KBM-7 (cell line): ENCODE measurements around the gene LRTM2.

ENCODE experiments used
- DNase-seq: peaks from one replicate; pipeline ENCODE4 v3.0.0-alpha.2; 2015
- in situ Hi-C: fragments of 300-500 bp; cut with MboI; formaldehyde crosslinking; loops from 2 replicates; pipeline ENCODE4 v1.14.3; 2020; ENCODE audit warnings: low sequenced_read_pairs, low pct_unique_long_range_greater_than_20kb, mixed read lengths

The LRTM2 gene

GRCh38 chr12:1797011-1797901 is 23.1 kb upstream of the LRTM2 start:
- in situ Hi-C loops: no loop called here
- DNase-seq: peak; percentile 68

- DNase-seq: no peak
- in situ Hi-C loops: no loop called here
Measured at GRCh38 chr12:1797991-1798640, 22.2 kb upstream of the LRTM2 start.

- in situ Hi-C loops: no loop called here
- no peak for DNase-seq
Measured at GRCh38 chr12:1798641-1799020, 21.7 kb upstream of the LRTM2 start.

- in situ Hi-C loops: no loop called here
- DNase-seq: no peak
Measured at GRCh38 chr12:1799051-1799881, 21.1 kb upstream of the LRTM2 start.

- DNase-seq: no peak
Measured at GRCh38 chr12:1799882-1800400, 20.4 kb upstream of the LRTM2 start.

GRCh38 chr12:1800401-1801302 is 19.7 kb upstream of the LRTM2 start:
- in situ Hi-C loops: loop anchor here (10.0 kb wide), 1 partner anchor 134 kb away; no protein-coding TSS in a partner anchor
- DNase-seq: peak; percentile 39

More at GRCh38 chr12:1799882-1800400, 20.4 kb upstream of the LRTM2 start:
- in situ Hi-C loops: loop anchor here (10.0 kb wide), 1 partner anchor 135 kb away; no protein-coding TSS in a partner anchor

- DNase-seq: no peak
- in situ Hi-C loops: loop anchor here (10.0 kb wide), 1 partner anchor 133 kb away; no protein-coding TSS in a partner anchor
Measured at GRCh38 chr12:1801303-1801975, 18.9 kb upstream of the LRTM2 start.

GRCh38 chr12:1803736-1804135 is 16.6 kb upstream of the LRTM2 start:
- in situ Hi-C loops: loop anchor here (10.0 kb wide), 1 partner anchor 131 kb away; no protein-coding TSS in a partner anchor
- no peak for DNase-seq

GRCh38 chr12:1804545-1805332 is 15.6 kb upstream of the LRTM2 start:
- peak; percentile 89 for DNase-seq
- in situ Hi-C loops: loop anchor here (10.0 kb wide), 1 partner anchor 130 kb away; no protein-coding TSS in a partner anchor

GRCh38 chr12:1805441-1806081 is 14.8 kb upstream of the LRTM2 start:
- in situ Hi-C loops: loop anchor here (10.0 kb wide), 1 partner anchor 129 kb away; no protein-coding TSS in a partner anchor
- DNase-seq: no peak

GRCh38 chr12:1806301-1807086 is 13.9 kb upstream of the LRTM2 start:
- peak; percentile 47 for DNase-seq

GRCh38 chr12:1807087-1807860 is 13.1 kb upstream of the LRTM2 start:
- no peak for DNase-seq
- in situ Hi-C loops: loop anchor here (10.0 kb wide), 1 partner anchor 128 kb away; no protein-coding TSS in a partner anchor

More at GRCh38 chr12:1806301-1807086, 13.9 kb upstream of the LRTM2 start:
- in situ Hi-C loops: loop anchor here (10.0 kb wide), 1 partner anchor 128 kb away; no protein-coding TSS in a partner anchor

GRCh38 chr12:1808036-1808797 is 12.1 kb upstream of the LRTM2 start:
- no peak for DNase-seq

More at GRCh38 chr12:1808036-1808797, 12.1 kb upstream of the LRTM2 start:
- in situ Hi-C loops: loop anchor here (10.0 kb wide), 1 partner anchor 127 kb away; no protein-coding TSS in a partner anchor
